HFF-Myc (cell line): ENCODE results near the gene NHERF1.

Experiments used
- DNase-seq: peaks from one replicate; pipeline ENCODE4 v3.0.0-alpha.2; 2011; ENCODE audit warnings: low read depth; ENCODE audit errors: extremely low read depth
- H3K4me3 ChIP-seq: replicated peaks from 2 replicates; pipeline ENCODE4 v1.5.1; 2011; ENCODE audit warnings: low read depth, mild to moderate bottlenecking, control low read depth, low read length
- CTCF ChIP-seq: IDR thresholded peaks from 2 replicates; pipeline ENCODE4 v1.5.1; 2012; ENCODE audit warnings: mild to moderate bottlenecking, low read depth, low read length, control low read depth; ENCODE audit errors: missing control alignments

The NHERF1 gene

GRCh38 chr17:74743755-74744154 lies 4.7 kb upstream of the NHERF1 start:
- H3K4me3 ChIP-seq, result no peak overlapping the region
- no peak for TF ChIP-seq CTCF
- DNase-seq, result no peak

GRCh38 chr17:74744349-74744713 lies 4.1 kb upstream of the NHERF1 start:
- no peak overlapping the region for H3K4me3 ChIP-seq
- TF ChIP-seq CTCF, result no peak
- no peak for DNase-seq

- peak; percentile 100 for TF ChIP-seq CTCF
- DNase-seq, result peak; percentile 32
- no peak overlapping the region for H3K4me3 ChIP-seq
Measured at GRCh38 chr17:74744714-74745547, 3.5 kb upstream of the NHERF1 start.

- no peak overlapping the region for H3K4me3 ChIP-seq
- no peak for TF ChIP-seq CTCF
- DNase-seq, result no peak
Measured at GRCh38 chr17:74745548-74746177, 2.8 kb upstream of the NHERF1 start.

- no peak overlapping the region for H3K4me3 ChIP-seq
- TF ChIP-seq CTCF, result no peak
- DNase-seq, result no peak
Measured at GRCh38 chr17:74746376-74746775, 2.1 kb upstream of the NHERF1 start.

- no peak overlapping the region for H3K4me3 ChIP-seq
- no peak for DNase-seq
- no peak for TF ChIP-seq CTCF
Measured at GRCh38 chr17:74746922-74747321, 1.5 kb upstream of the NHERF1 start.
